Measurements from ENCODE around the gene LHX4.

Gene LHX4

DNA sequence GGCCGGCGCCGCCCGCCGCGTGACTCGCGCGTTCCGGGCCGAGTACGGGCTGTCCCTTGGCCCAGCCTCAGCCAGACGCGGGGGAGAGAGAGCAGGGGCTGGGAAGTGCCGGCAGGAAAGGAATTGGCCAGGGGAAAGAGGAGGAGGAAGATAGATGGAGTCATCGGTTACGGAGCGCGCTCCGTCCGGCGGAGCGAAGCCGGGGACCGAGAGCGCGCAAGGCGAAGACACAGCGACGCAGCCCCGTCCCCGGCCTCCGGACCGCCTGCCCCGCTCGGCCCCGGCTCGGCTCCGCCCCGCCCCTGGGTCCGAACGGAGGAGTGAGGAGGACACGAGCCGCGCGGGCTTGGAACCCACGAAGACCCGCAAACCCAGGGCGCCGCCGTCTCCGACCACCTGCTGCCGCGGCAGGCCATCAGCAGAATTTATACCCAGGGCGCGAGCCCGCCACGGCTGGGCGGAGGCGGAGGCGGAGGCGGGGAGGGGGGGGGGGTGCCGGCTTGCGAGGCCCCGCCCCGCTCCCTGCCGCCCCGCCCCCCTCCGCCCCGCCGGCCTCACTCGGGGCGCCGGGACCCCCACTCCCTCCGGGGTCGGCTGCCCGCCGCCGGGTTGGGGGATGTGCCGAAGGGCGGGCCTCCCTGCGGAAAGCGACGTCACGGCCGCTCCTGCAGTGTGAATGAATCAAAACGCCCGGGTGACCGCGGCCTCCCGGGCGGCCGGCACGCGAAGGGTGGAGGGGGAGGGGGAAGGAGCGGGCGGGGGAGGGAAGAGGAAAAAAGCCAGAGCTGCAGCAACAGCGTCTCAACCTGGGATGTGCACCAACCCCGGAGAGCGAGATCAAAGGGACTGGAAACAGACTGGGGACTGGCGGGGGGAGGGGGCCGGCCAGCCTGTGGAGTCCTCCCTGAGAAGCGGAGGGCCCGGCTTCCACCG, at the start of gene LHX4:
TSS of gene LHX4 (plus strand) at position 782 of the 933 bp plus-strand sequence. CDS start 266 bp downstream, outside the sequence.
- no peak for DNase-seq (ENCODE audit: low read depth)

DNA sequence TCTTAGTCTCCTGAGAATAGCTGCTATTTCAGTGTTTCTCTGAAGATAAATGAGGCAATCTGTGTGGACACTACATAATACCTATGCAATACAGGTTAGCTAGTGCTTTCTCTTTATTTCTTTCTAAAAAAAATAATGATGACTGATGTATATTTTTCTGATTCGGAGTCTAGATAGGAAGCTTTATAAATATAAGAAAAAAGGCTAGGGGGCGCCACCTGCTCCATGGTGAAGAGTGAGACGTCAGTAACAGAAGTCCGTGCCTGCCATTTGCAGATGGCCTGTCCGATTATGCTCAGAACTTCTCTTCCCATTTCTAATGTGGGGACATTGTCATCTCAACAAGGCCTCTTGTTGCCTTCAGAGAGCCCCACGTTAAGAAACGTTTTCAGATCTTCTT, 49.0 kb upstream of the LHX4 start:
- peak; percentile 25 for DNase-seq (ENCODE audit: low read depth)

DNA sequence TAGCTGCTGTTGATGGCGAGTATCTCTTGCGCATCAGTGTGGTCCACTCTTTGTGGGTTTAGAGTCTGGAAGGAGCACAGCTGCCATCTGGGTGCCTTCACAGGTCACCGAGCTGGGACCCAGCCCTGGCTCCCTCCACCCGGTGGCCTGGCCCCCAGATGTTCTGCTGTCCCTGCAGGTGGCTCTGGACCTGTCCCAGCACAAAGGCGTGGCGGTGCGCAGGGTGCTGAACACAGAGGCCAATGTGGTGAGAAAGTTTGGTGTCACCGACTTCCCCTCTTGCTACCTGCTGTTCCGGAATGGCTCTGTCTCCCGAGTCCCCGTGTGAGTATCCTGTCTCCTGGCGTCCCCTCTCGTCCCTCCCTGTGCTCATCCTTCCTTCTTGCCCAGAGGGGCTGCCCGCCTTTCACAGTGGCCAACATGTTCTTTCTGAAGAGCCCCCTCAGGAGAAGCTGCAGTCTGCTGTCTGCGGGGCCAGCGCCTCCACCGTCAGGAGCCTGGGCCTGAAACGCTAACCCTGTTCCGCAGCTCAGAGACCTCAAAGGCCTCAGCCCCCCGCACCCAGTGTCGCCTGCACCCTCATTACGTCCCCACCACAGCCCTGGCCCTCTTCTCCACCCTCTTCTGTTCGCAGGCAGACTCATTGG, 47.9 kb upstream of the LHX4 start:
- no peak for DNase-seq (ENCODE audit: low read depth)

DNA sequence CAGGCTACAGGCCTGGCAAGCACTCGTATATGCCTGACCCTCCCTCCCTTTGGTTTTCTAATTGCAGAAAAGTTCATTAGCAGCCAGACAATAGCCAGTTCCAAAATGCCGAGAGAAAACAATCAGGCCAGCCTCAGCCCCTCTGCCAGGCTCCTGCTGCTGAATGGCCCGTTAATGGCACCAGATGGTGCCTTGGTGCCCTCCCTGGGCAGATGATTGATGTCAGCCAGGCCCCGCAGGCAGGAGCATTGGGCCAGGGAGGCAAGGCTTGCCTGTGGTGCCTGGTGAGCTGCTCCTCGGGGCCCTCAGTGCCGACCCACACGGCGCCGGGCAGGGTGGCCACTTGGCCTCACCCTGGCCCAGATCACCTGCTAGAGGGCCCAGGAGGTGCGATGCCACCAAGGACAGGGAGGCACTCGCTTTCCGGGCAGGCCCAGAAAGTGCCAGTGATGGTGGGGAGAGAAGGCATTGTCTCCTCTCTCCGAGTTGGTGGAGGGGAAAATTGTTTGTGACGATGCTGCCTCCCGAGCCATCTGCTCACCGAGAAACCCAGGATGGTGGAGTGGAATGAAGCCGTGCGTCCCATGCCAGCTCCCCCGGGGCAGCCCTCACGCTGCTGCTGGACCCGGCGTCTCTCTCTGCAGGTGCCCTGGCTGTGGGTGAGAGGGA, 47.3 kb upstream of the LHX4 start:
- no peak for DNase-seq (ENCODE audit: low read depth)

DNA sequence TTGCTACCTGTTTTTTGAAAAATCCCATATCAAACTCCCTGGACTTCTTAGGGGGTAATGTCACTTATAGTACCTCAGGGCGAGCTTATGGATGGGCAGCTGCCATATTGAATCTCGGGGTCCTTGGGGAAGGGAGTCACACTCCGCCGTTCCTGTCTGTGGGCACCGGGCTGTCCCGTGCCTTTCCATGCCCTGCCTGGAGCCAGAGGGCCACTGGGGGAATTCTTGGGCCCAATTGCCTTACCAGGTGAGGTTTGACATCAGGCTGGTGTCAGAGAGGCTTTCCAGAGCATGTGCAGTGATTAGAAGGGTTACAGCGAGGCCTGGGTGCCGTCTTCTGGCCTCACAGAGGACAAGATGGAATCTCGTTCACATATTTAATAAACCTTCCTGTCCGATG, 46.6 kb upstream of the LHX4 start:
- no peak for DNase-seq (ENCODE audit: low read depth)

DNA sequence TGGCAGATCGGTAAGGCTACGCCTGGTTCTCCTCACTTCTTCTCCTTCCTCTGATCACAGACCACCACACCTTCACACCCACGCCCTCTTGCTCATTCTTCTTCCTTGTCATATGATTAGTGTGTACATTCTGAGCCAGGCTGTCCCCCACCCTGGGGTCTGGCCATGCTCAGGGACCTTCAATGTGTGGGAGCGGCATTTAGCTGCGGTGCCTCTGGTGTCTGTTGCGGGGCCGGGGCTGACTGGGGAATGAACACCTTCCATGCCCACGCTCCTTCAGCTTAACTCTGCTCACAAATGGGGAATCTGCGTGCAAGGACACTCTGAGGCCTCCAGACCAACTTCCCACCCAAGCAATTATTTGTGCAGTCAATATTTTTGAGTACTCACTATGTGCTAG, 46.0 kb upstream of the LHX4 start:
- no peak for DNase-seq (ENCODE audit: low read depth)

DNA sequence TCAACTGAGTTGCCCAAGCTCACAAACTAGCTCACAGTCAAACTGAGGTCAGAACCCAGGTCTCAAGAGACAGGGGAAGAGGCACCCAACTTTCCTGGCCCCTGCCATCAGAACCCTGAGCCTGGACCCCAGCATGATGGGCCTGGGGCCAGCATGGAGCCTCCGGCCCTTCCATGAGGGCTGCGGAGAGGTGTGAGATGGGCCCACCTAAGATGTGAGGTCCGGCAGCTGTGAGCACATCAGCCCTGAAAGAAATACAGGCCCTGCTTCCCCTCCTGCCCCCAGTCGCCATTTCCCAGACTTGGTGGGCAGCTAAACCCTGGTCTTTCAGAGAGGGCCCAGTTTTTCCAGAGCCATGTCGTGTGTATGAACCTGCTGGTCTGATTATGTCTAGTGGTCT, 44.8 kb upstream of the LHX4 start:
- DNase-seq (ENCODE audit: low read depth): no peak

DNA sequence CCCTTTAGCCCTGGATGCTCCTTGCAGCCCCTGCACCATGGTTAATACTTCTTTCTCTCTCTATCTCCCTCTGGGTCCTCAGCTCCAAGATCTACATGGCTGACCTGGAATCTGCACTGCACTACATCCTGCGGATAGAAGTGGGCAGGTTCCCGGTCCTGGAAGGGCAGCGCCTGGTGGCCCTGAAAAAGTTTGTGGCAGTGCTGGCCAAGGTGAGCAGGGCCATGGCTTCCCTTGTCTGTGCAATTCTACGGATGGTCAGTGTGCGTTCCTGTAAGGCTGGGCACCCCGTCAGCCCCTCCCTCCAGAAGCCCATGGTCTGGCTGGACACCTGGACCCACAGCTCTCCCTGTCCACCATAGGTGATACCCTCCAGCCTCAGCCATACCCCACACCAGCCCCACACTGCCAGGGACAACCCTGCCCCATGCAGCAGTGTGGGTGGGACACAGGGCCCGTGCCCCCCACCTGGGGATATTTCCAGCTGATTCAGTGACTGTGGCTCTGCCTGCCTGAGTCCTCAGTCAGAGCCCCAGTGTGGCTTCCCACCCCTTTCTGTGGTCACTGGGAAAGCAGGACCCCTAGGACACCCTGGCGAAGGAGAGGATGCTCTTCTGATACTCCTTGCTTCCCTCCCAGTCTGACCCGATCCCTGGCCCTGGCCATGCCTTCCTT, 44.0 kb upstream of the LHX4 start:
- no peak for DNase-seq (ENCODE audit: low read depth)

DNA sequence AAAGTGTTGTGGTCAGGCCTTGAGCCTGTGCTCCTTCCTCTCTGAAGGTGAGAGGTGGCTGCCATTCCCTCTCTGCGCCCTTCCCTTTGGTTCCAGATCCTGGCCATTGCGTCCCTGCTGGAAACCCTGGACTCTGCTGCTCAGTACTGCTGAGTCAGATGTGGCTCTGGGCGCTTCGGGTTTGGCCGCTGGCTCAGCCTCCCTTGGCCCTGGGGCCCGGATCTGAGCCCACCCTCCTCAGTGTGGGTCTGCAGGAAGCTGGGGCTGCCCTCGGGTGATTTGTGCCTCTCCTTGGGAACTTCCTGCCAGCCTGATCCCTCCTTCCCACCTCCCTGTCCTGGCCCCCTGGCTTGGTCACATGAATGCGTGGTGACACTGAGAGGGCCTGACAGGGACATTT, 43.2 kb upstream of the LHX4 start:
- peak; percentile 19 for DNase-seq (ENCODE audit: low read depth)

DNA sequence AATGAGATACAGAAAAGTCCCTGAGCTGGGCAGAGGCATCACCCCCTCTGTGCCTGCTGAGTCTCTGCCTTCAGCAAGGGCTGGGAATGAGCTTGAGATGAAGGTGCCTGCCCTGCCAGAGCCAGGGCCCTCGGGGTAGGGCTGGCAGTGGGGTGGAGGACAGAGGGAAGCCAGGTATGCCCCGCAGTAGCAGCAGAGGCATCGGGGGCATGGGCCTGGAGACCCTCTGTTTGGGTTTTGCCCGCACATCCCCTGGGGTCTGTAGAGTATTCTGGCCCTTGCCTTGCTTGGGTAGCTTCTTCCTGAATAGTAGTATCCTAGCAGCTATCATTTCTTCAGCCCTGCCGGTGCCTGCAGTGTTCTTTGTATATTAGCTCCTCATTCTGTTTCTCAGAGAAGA, 42.4 kb upstream of the LHX4 start:
- DNase-seq (ENCODE audit: low read depth): no peak

DNA sequence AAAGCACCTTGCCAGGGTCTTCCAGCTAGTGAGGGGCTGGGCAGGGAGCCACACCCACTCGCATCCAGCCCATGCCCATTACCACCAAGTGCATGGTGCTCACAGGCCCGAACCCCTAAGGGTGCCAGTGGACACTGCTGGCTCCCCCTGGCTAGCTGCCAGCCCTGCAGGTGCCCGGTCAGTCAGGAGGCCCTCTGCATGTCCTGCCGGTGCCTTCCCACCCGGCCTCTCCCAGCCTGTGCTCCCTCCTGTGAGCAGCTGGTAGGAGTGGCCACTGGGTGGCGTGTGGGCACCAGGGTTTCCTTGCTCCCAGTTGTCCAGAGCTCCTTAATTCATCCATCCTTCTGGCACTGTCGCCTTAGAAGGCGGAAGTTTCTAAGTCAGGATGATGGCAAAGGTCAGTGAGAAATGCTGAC, 42.0 kb upstream of the LHX4 start:
- DNase-seq (ENCODE audit: low read depth): peak; percentile 56

DNA sequence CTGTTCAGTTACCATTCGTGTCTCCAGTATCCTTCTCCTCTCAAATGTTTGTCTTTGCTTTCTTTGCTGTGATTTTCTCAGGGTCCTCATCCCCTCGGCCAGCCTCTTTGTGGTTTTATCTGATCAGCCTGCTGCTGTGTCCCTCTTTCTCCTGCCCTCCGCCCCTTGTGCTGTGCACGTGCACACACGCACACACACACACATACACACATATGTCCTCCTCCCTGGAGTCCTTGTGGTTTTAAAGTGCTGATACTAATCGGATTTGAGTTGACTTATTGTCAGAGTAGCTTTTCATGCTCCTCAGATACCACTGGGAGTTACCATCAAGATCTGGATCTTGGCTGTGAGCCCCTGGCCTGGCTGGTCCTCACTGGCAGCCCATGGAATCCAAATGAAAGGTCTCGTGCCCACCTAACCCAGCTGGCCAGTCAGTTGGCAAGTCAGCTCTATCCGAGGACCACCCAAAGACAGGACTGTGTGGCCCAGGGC, 41.3 kb upstream of the LHX4 start:
- DNase-seq (ENCODE audit: low read depth): no peak

DNA sequence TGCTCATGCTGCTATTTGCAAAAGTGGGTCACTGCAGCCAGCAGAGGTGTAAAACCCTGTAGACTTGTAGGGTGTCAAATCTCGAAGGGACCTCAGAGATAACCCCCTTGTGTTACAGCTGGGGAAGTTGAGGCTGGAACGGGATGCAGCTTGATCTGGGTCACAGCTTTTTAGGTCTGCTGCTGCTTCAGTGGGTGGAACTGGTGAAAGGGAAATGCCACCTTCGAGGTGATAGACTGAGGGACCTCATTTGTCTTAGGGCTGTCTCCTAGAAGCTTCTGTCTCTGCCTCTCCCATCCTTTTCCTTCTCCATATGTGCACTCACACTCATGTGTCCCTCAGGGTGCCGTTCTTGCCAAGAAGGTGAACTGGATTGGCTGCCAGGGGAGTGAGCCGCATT, 40.0 kb upstream of the LHX4 start:
- no peak for DNase-seq (ENCODE audit: low read depth)

DNA sequence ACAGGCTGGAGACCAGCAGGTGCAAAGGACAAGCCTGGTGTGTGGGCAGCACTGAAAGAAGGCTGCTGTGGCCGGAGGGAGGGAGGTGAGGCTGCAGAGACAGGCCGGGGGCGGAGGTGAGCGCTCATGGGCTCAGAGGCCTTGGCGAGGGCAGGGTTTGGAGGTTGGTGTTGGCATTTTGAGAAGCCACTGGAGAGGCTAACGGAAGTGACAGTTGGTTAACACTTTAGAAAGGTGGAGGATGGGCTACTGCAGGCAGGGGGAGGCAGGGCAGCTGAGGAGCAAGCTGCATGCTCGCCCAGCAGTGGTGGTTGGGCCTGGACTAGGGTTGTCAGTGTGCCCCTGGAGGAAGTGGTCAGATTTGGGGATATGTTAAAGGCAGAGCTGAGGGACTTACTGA, 37.9 kb upstream of the LHX4 start:
- DNase-seq (ENCODE audit: low read depth): no peak

DNA sequence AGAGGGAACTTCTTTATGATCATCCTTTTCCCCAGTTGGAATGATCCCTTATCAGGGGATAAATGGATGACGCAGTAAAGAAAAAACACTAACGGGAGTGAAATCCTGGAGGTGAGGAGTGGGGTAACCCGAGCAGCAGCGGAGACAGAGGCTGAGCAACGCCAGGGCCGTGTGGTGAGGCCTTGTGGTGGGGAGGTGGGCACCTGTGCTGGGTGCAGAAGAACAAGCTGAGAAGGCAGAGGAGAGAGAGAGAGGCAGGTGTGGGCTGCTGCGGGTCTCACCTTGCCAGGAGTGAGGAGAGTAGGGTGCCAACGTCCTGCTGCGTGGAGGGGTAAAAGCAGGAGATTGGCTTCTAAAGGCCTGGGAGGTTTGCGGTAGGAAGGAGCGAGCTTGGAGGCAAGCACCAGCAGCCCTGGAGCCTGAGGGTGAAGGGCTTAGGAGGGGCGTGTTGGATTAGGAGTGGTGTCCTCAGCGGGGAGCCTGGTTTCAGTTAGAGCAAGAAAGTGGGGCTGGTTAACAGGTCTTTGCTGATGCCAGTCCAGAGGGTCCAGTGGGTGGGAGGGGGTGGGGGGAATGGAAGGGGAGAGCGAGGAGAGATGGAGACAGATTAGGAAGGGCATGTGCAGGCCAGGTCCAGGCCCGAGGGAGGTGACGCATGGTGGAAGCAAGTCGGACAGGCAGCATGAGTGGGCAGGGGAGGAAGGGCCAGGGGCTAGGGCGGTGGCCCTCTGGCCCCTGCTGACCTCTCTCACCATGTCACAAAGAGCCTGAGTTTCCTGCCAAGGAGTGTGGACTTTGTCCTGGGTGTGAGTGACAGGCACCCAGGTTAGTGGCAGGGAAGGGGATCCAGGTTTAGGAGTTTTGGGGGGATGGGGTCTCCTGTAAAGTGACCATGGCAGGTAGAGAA, 36.7 kb upstream of the LHX4 start:
- no peak for DNase-seq (ENCODE audit: low read depth)

DNA sequence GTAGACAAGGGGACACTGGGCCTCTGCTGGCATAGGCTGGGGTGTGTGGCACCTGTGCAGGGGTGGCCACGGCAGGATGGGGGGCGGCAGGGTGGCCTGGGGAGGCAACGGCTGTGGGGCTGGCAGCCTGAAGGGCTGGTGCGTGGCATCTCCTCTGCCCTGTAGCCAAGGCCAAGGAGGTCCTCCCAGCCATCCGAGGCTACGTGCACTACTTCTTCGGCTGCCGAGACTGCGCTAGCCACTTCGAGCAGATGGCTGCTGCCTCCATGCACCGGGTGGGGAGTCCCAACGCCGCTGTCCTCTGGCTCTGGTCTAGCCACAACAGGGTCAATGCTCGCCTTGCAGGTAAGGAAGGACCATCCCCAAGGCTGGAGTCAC, 36.0 kb upstream of the LHX4 start:
- no peak for DNase-seq (ENCODE audit: low read depth)

DNA sequence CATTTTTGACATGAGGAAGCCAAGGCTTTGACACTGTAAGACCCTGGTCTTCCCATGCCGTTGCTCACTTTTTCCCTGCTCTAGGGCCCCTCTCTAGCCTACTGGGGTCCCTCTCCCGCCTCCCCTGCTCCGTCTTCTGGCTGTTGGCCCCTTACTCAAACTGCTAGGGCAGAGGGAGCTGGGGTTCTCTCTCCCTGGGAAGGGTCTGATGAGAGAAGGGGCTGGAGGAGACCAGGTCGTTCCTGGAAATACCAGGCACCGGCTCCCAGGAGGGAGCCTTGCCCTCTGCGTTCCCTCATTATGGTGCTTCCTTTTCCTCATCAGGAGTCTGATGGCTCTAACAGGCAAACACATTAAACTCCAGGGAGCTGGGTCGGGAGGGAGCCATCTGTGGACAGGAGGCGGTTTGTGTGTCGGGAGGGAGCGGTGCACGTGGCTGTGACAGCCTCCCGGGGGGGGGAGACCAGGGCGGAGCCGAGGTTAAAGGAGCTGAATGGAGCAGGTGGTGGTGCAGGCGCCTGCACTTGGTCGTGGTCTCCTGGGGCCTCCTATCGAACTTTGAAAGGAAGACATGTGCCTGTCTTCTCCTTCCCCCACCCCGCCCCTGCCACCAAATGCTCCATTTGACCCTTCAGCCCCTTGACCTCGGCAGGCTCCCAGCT, 35.4 kb upstream of the LHX4 start:
- no peak for DNase-seq (ENCODE audit: low read depth)

DNA sequence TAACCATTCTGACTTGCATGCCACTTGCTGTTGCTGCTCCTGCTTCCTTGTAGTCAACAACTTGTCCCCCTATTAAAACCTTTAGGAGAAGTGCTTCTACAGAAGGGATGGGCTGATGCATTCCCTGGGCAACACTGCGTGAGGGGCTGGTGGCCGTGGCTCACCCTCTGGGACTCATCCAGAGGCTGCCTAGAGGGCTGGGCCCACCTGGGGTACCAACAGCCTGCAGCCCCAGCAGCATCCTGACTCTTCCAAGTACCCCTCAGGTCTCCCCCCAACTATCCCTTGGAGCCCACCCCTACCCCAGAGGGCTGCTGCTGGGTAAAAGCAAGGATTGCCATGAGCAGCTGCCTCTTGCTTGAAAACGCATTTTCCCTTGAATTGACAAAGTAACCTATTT, 34.7 kb upstream of the LHX4 start:
- no peak for DNase-seq (ENCODE audit: low read depth)

DNA sequence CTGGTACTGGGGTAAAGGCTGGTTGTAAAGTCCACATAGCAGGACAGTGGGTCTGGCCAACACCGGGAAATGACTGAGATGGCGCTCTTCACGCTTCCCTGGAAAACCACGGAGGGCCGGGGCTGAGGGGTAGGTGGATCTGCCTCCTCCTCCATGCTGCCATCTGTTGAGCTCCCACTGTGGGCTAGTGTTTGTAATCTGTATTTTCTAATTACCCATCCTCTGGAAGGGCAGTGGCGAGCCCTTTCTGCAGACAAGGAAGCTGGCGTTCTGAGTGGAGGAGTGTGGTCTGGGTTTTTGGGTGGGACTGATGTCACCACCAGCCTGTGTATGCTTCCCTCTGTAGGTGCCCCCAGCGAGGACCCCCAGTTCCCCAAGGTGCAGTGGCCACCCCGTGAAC, 34.1 kb upstream of the LHX4 start:
- no peak for DNase-seq (ENCODE audit: low read depth)

DNA sequence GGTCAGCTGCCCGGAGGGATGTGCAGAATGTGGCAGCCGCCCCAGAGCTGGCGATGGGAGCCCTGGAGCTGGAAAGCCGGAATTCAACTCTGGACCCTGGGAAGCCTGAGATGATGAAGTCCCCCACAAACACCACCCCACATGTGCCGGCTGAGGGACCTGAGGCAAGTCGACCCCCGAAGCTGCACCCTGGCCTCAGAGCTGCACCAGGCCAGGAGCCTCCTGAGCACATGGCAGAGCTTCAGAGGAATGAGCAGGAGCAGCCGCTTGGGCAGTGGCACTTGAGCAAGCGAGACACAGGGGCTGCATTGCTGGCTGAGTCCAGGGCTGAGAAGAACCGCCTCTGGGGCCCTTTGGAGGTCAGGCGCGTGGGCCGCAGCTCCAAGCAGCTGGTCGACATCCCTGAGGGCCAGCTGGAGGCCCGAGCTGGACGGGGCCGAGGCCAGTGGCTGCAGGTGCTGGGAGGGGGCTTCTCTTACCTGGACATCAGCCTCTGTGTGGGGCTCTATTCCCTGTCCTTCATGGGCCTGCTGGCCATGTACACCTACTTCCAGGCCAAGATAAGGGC, 33.5 kb upstream of the LHX4 start:
- DNase-seq (ENCODE audit: low read depth): no peak
